OCI-LY1 (cell line): ENCODE measurements around the gene LDLRAD3.

Source experiments
- H2AFZ ChIP-seq: fragments of 200-600 bp; sonication (generic), shearing (Covaris generic); 2 replicates; pipeline ENCODE4 v1.6.0; 2014; ENCODE audit warnings: antibody characterized with exemption, mild to moderate bottlenecking, low read length
- H3F3A ChIP-seq: fragments of 200-600 bp; sonication (generic), shearing (Covaris generic); 2 replicates; pipeline ENCODE4 v1.6.0; 2014; ENCODE audit warnings: mild to moderate bottlenecking, antibody characterized with exemption, low read length, moderate library complexity; ENCODE audit not compliant: insufficient read depth
- H3K27ac ChIP-seq: fragments of 200-600 bp; sonication (generic); 2 replicates; pipeline ENCODE4 v1.5.1; 2014; ENCODE audit warnings: low read length, mixed run types, mild to moderate bottlenecking, low read depth; ENCODE audit not compliant: poor library complexity, severe bottlenecking
- H3K27me3 ChIP-seq: fragments of 200-600 bp; sonication (generic); 2 replicates; pipeline ENCODE4 v1.6.0; 2014; ENCODE audit warnings: antibody characterized with exemption, mild to moderate bottlenecking, low read length, moderate library complexity; ENCODE audit not compliant: insufficient read depth
- H3K36me3 ChIP-seq: fragments of 200-600 bp; sonication (generic); 2 replicates; pipeline ENCODE4 v1.6.1; 2014; ENCODE audit warnings: mild to moderate bottlenecking, antibody characterized with exemption, low read length, moderate library complexity, mixed read lengths; ENCODE audit not compliant: insufficient read depth
- H3K4me1 ChIP-seq: fragments of 200-600 bp; sonication (generic); 2 replicates; pipeline ENCODE4 v1.5.1; 2014; ENCODE audit warnings: mild to moderate bottlenecking, low read length, moderate library complexity; ENCODE audit not compliant: insufficient read depth, severe bottlenecking
- H3K4me2 ChIP-seq: fragments of 200-600 bp; sonication (generic), shearing (Covaris generic); 2 replicates; pipeline ENCODE4 v1.6.1; 2014; ENCODE audit warnings: low read length
- H3K4me3 ChIP-seq: fragments of 200-600 bp; sonication (generic); 2 replicates; pipeline ENCODE4 v1.5.1; 2014; ENCODE audit warnings: low read length, low read depth, mild to moderate bottlenecking, mixed read lengths; ENCODE audit not compliant: poor library complexity, severe bottlenecking
- H3K79me2 ChIP-seq: fragments of 200-600 bp; shearing (Covaris generic); 2 replicates; pipeline ENCODE4 v1.6.1; 2016; ENCODE audit warnings: mixed run types, low read length, mixed read lengths; ENCODE audit not compliant: insufficient read depth
- H3K9ac ChIP-seq: fragments of 200-600 bp; sonication (generic), shearing (Covaris generic); 2 replicates; pipeline ENCODE4 v1.6.1; 2014; ENCODE audit warnings: mild to moderate bottlenecking, low read length, mixed read lengths
- H3K9me2 ChIP-seq: fragments of 200-600 bp; sonication (generic), shearing (Covaris generic); 2 replicates; pipeline ENCODE4 v1.6.1; 2014; ENCODE audit warnings: low read depth, mild to moderate bottlenecking, low read length, mixed read lengths
- H3K9me3 ChIP-seq: fragments of 200-600 bp; shearing (Covaris generic); 2 replicates; pipeline ENCODE4 v1.6.1; 2014; ENCODE audit warnings: low read length, mixed read lengths
- H4K20me1 ChIP-seq: fragments of 200-600 bp; sonication (generic), shearing (Covaris generic); 2 replicates; pipeline ENCODE4 v1.6.0; 2016; ENCODE audit warnings: mild to moderate bottlenecking, low read length; ENCODE audit not compliant: insufficient read depth
- CTCF ChIP-seq: fragments of 200-600 bp; sonication (generic), shearing (Covaris generic); IDR thresholded peaks from 2 replicates; pipeline ENCODE4 v1.5.1; 2017; ENCODE audit warnings: mild to moderate bottlenecking, antibody characterized with exemption, low read length, moderate library complexity, mixed read lengths
- EZH2 ChIP-seq: fragments of 200-600 bp; sonication (generic), shearing (Covaris generic); IDR thresholded peaks from 2 replicates; pipeline ENCODE4 v1.8.0; 2017; ENCODE audit warnings: borderline replicate concordance, mixed run types, mild to moderate bottlenecking, antibody characterized with exemption, low read length, moderate library complexity, mixed read lengths

LDLRAD3 gene

GRCh38 chr11:36103933-36104530, 160.2 kb downstream of the LDLRAD3 start:
- Histone ChIP-seq H3K4me1 (no peaks in the 10 kb centered on the region), H3K4me2 (no peak overlapping the region), H3K27ac (no peak overlapping the region), H3K36me3 (no peaks in the 10 kb centered on the region), H4K20me1 (no peaks in the 10 kb centered on the region), H3K79me2 (no peaks in the 10 kb centered on the region), H3K9ac (no peak overlapping the region), H3K9me2 (no peaks in the 10 kb centered on the region), H3K4me3 (no peak overlapping the region), H3F3A (no peaks in the 10 kb centered on the region), H2AFZ (no peak overlapping the region), H3K27me3 (no peaks in the 10 kb centered on the region), H3K9me3 (no peaks in the 10 kb centered on the region)
- TF ChIP-seq CTCF: no peak
- no peak for TF ChIP-seq EZH2

GRCh38 chr11:36104660-36104992, 160.8 kb downstream of the LDLRAD3 start:
- Histone ChIP-seq H3K36me3 (no peaks in the 10 kb centered on the region), H3K4me3 (no peak overlapping the region), H4K20me1 (no peaks in the 10 kb centered on the region), H3K9me2 (no peaks in the 10 kb centered on the region), H3K9ac (no peak overlapping the region), H2AFZ (no peak overlapping the region), H3K4me1 (no peaks in the 10 kb centered on the region), H3K9me3 (no peaks in the 10 kb centered on the region), H3F3A (no peaks in the 10 kb centered on the region), H3K27ac (no peak overlapping the region), H3K27me3 (no peaks in the 10 kb centered on the region), H3K79me2 (no peaks in the 10 kb centered on the region), H3K4me2 (no peak overlapping the region)
- no peak for TF ChIP-seq EZH2
- TF ChIP-seq CTCF: no peak

- TF ChIP-seq CTCF: no peak
- TF ChIP-seq EZH2: no peak
- no peaks in the 10 kb centered on the region for H3K9me3 ChIP-seq
- H2AFZ ChIP-seq: no peak overlapping the region
- no peaks in the 10 kb centered on the region for H3K36me3 ChIP-seq
- H3K4me3 ChIP-seq: no peak overlapping the region
- no peak overlapping the region for H3K4me2 ChIP-seq
- H4K20me1 ChIP-seq: no peaks in the 10 kb centered on the region
- H3K9ac ChIP-seq: no peak overlapping the region
- H3F3A ChIP-seq: no peaks in the 10 kb centered on the region
- H3K79me2 ChIP-seq: no peaks in the 10 kb centered on the region
- H3K27ac ChIP-seq: no peak overlapping the region
- H3K9me2 ChIP-seq: no peaks in the 10 kb centered on the region
- H3K27me3 ChIP-seq: no peaks in the 10 kb centered on the region
- H3K4me1 ChIP-seq: no peaks in the 10 kb centered on the region
Measured at GRCh38 chr11:36105743-36106581, 162.1 kb downstream of the LDLRAD3 start.
